Memory B cell (primary cell): ENCODE measurements around the gene COBL.

Experiments used
- ATAC-seq: fragments of 150-1000 bp; cut with Tn5 transposase; 2 replicates; pipeline ENCODE4 v1.10.0; 2021; ENCODE audit warnings: low read depth, mild to moderate bottlenecking, moderate library complexity
- DNase-seq, 2 donors: peaks; one replicate each; pipeline ENCODE4 v3.0.0; 2022; ENCODE audit warnings: low spot score in 2 of 2
- H3K27ac Mint-ChIP-seq: one replicate; pipeline ENCODE4 v1.8.0; 2022; ENCODE audit warnings: mild to moderate bottlenecking, moderate library complexity, mixed read lengths
- H3K27me3 Mint-ChIP-seq: one replicate; pipeline ENCODE4 v1.8.0; 2022; ENCODE audit warnings: mixed read lengths
- H3K36me3 Mint-ChIP-seq: one replicate; pipeline ENCODE4 v1.8.0; 2022; ENCODE audit warnings: mild to moderate bottlenecking, mixed read lengths
- H3K4me1 Mint-ChIP-seq: one replicate; pipeline ENCODE4 v1.8.0; 2022; ENCODE audit warnings: mixed read lengths
- H3K4me3 Mint-ChIP-seq: one replicate; pipeline ENCODE4 v1.8.0; 2022; ENCODE audit warnings: mild to moderate bottlenecking, moderate library complexity, mixed read lengths
- H3K9me3 Mint-ChIP-seq: one replicate; pipeline ENCODE4 v1.8.0; 2022; ENCODE audit warnings: mixed read lengths

COBL gene

DNA sequence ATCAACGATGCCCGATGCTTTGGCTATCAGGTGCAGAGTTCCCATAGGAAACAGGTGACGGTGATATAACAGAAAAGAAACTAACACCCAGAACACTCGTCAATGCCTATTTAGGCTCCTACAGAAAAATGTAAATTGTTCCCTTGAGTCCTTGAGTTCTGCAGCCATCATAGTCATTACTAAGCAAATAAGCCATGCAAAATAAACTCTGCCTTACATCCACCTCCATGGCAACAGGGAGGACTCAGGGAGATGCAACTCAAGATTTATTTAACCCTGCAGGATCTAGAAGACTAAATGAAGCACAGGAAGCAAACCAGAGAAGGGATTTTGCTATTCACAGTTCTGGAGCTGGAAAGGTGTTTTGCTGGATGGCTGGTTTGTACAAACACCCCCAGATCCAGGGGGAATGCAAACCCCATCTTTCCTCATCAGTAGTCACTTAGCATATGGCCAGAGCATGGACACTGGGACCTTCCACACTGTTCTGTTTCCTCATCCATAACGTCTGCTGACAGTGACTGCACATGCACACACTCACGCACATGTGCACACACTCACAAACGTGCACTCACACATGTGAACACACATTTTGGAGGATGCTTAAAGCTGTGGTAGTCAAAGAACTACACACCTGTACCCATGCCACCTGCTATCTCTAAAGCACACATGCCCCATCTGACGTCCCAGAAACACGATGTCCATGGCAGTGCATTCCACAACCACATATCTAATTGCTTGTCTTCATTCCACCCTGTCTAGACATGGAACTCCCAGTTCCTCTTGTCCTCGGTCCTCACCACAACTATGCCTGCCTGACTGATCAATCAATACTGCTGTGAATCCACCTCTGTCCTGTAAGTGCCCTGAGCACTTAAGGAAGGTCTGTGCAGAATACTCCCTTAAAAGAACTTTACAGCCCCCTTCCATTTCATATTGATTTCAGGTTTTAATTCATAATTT, 178.2 kb downstream of the COBL start:
- ATAC-seq = no peak

DNA sequence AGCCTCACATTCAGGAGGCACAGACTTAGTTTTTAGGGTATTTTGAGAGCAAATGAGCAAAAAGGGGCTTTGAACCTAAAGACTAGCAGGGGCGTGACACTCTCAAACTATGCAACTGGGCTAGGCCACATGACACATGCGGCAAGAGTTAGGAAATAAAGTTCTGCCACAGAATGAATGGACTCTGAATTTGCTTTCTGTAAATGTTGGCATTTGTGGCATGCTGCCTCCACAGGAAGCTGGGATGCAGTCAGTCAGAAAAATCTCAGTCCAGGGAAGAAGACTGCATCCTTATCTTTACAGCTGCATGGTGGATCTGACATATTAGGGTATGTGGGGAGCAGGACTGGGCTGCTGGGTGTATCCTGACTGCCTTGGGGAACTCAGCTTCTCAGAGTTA, 181.0 kb downstream of the COBL start:
- Mint-ChIP-seq H3K27ac (no peak overlapping the region), H3K9me3 (no peaks in the 10 kb centered on the region), H3K4me1 (peaks cover 1% of the 10 kb centered on the region), H3K27me3 (no peaks in the 10 kb centered on the region), H3K36me3 (no peaks in the 10 kb centered on the region), H3K4me3 (no peak overlapping the region)
- ATAC-seq (no peak), DNase-seq (no peak)

More for the DNA sequence above, 178.2 kb downstream of the COBL start:
- Mint-ChIP-seq H3K27ac (no peak overlapping the region), H3K36me3 (no peaks in the 10 kb centered on the region), H3K9me3 (no peaks in the 10 kb centered on the region), H3K4me1 (peaks cover 4% of the 10 kb centered on the region), H3K4me3 (no peak overlapping the region), H3K27me3 (peaks cover 2% of the 10 kb centered on the region)
- no peak for DNase-seq

DNA sequence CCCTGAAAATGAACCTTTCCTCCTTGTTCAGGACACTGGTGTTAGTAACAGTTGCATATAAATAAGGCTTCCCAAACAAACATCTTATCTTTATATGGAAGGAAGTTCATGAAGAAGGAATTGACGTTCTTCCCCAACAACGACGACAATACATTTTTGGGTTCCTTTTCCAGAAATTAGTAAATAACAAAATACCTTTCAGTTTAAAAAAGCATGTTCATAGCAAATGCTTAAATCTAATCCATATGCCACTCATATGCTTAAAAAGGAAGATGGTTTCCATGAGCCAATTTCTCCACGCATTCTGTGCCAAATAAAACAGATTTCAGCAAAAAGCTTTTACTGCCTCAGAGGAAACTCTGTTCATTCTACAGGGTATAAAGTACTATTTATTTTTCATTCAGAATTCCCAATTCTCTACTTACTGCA, 182.6 kb downstream of the COBL start:
- Mint-ChIP-seq H3K9me3 (no peaks in the 10 kb centered on the region), H3K4me1 (no peaks in the 10 kb centered on the region), H3K27ac (no peak overlapping the region), H3K27me3 (no peaks in the 10 kb centered on the region), H3K36me3 (no peaks in the 10 kb centered on the region), H3K4me3 (no peak overlapping the region)
- DNase-seq (no peak), ATAC-seq (no peak)

DNA sequence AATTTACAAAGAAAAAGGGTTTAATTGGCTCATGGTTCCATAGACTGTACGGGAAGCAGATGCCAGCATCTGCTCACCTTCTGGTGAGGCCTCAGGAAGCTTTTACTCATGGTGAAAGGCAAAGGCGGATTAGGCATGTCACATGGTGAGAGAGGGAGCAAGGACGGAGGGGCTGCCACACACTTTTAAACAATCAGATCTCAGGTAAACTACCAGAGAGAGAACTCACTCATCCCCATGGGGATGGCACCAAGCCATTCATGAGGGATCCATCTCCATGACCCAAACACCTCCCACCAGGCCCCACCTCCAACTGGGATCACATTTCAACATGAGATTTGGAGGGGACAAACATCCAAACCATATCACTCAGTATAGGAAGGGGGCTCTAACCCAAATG, 183.9 kb downstream of the COBL start:
- DNase-seq (no peak), ATAC-seq (no peak)
- Mint-ChIP-seq H3K27me3 (peaks cover 3% of the 10 kb centered on the region), H3K4me3 (no peak overlapping the region), H3K9me3 (no peaks in the 10 kb centered on the region), H3K36me3 (no peaks in the 10 kb centered on the region), H3K4me1 (no peaks in the 10 kb centered on the region), H3K27ac (no peak overlapping the region)

DNA sequence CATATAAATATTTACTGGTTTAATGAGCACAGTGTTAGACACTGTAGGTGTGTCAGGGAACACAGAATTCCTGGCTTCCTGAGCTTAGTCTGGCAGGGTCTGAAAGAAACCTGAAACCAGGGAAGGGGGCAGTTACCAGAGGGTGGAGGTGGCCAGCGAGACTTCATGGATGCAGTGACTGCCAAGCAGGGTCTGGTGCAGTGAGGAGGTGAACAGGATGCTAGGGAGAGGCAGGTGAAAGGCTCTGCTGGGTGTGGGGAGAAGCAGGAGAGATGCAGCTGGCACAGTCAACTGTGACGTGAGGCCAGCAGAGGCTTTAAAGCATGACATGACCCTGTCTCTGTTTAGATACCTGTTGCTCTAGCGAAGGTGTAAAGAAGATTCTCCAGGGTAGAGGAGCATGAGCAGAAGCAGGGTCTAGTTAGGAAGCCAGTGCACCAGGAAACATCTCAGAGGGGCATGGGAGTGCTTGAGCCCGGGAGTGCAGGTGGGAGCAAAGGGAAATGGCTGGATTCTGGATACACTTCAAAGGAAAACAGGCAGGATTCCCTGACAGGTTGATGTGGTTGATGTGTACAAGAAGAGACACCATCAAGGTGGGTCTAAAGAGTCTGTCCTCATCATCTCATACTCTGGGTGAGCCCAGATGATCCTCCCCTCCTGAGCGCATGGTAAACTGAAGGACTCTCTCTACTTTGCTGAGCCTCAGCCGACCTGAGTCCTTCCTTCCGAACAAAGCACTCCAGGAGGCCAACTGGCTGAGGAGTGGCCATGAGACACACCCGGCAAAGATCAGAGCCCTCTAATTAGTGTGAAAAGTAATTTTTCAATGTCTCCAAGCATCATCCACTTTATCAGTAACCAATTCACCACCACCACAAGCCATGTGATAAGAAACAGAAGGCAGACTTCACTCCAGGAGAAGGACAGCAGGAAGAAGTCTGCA, 186.8 kb downstream of the COBL start:
- H3K9me3 Mint-ChIP-seq = no peaks in the 10 kb centered on the region
- peaks cover 5% of the 10 kb centered on the region for H3K27me3 Mint-ChIP-seq
- no peak overlapping the region for H3K27ac Mint-ChIP-seq
- H3K36me3 Mint-ChIP-seq = no peaks in the 10 kb centered on the region
- ATAC-seq (no peak), DNase-seq (no peak)
- no peaks in the 10 kb centered on the region for H3K4me1 Mint-ChIP-seq
- H3K4me3 Mint-ChIP-seq = no peak overlapping the region

DNA sequence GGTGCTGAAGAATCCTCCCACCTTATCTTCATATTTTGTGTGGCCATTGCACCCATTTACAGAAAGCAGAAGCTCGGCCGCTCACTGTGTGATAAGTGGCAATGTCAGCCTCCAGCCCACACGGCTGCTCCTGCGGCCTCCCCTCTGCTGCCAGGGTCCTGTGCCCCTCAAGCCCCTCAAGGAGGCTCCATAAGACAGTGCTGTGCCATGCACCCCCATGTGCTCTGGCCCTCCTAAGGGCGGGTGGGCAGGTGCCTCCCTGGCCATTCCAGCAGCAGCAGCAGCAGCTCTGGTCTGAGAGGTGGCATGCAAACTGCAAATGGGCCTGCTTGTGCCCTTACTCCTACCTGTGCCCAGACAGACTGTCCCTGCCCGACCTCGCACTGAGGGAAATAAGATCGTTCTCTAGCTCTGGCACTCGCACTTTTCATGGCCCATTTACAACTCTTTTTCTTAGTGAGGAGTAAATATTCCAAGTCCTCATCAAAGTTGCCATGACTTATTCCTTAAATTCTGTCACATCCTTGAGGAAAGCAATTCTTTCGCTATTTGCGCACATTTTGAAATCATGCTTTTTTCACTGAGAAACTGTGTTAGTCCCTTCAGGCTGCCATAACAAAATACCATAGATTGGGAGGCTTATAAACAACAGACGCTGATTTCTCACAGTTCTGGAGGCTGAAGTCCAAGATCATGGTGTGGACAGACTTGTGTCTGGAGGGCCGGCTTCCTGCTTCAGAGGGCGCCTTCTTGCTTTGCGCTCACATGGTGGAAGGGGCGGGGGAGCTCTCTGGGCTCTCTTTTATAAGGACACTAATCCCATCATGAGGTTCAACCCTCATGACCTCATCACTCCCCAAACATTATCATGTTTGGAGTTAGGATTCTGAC, 187.8 kb downstream of the COBL start:
- no peaks in the 10 kb centered on the region for H3K36me3 Mint-ChIP-seq
- no peaks in the 10 kb centered on the region for H3K9me3 Mint-ChIP-seq
- no peak overlapping the region for H3K4me3 Mint-ChIP-seq
- H3K27ac Mint-ChIP-seq = no peak overlapping the region
- ATAC-seq = no peak
- DNase-seq = no peak
- peaks cover 7% of the 10 kb centered on the region for H3K27me3 Mint-ChIP-seq
- H3K4me1 Mint-ChIP-seq = no peaks in the 10 kb centered on the region

DNA sequence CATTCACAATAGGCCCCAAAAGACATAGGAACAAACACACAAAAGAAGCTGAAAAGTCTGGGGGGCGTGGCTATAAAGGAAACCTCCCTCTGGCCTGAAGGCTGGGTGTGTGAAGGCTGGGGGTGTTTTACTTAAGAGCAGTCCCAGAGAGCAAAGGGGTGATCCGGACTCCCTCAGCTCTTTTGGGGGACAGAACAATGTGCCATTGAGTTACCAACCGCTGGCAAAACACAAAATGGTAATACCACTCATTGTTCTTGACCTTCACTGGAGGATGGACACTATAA, 189.0 kb downstream of the COBL start:
- Mint-ChIP-seq H3K9me3 (no peaks in the 10 kb centered on the region), H3K27ac (no peak overlapping the region), H3K4me3 (no peak overlapping the region), H3K36me3 (no peaks in the 10 kb centered on the region), H3K4me1 (no peaks in the 10 kb centered on the region), H3K27me3 (peaks cover 7% of the 10 kb centered on the region)
- DNase-seq = no peak
- ATAC-seq = no peak

DNA sequence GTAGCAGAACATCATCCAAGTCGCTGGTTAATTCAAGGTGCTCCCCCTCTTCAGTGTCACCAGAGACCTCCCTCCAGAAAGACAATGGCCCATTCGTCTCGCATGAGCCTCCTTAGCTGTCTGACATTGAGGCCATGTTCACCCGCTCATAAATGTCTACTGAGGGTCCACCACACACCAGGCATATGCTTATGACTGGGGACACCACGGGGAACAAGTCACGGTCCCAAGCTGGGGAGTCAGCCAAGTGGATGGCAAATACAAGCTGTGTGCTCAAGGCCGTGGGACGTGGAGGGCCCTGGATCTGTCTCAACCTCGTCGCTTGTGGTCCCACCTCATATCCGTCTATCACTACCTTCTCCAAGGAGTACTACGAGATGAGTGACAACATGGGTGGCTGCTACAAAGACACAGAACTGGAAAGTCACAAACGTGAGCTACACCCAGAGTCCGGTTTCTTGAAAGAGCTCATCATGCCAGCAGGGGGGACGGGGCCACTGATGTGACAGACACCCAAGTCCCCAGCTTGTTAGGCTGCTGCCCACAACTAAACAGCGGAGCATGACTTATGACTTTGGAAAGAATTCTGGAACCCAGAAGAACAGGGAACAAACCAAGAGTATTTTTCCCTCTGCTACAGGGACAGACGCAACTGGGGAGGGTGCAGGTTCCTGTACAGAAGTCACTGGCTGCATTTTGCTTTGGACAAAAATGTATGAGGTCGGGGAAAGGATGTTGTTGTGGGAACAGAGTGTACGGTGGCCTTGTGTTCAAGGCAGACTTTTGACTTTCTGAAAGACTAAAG, 189.6 kb downstream of the COBL start:
- Mint-ChIP-seq H3K27me3 (peaks cover 7% of the 10 kb centered on the region), H3K27ac (no peak overlapping the region), H3K9me3 (no peaks in the 10 kb centered on the region), H3K4me1 (no peaks in the 10 kb centered on the region), H3K36me3 (no peaks in the 10 kb centered on the region), H3K4me3 (no peak overlapping the region)
- ATAC-seq (no peak), DNase-seq (no peak)

DNA sequence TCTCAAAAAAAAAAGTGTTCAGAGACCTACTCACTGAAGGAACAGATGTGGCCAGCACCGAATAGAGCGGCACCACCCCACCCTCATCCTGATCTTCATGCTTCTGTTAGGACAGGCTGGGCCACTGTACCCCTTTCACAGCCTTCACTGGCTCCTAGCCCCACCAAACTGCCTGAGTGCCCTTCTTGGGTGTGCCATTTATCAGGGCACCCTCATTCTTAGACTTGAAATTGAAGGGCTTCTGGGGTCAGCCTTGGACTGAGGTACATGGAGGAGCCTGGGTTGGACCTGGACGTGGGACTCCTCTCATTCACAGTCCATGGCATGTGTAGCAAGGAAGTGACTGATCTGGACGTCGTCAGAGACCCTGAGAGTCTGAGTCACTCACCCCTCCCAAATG, 190.3 kb downstream of the COBL start:
- no peak for DNase-seq
- no peak overlapping the region for H3K27ac Mint-ChIP-seq

DNA sequence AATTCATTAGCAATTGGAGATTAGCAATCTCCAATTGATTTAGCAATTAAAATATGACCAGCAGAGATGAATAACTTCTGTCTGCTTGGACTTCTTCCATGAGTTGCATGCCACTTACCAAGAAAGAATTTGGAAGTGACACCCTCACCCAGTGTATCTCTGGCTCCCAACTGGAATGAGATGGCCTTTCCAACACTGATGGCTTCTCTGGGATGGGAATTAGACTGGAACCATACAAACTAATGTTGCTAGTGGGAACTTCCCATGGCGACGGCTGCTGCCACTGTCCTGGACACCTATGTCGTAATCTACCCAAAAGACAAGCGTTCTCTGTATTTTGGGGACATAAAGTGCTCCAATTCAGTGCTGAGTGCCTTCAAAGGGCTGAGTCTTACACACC, 192.3 kb downstream of the COBL start:
- Mint-ChIP-seq H3K27me3 (peaks cover 13% of the 10 kb centered on the region), H3K36me3 (no peaks in the 10 kb centered on the region), H3K27ac (no peak overlapping the region), H3K4me1 (no peaks in the 10 kb centered on the region), H3K9me3 (no peaks in the 10 kb centered on the region), H3K4me3 (no peak overlapping the region)
- no peak for ATAC-seq
- no peak for DNase-seq

More for the DNA sequence above, 190.3 kb downstream of the COBL start:
- Mint-ChIP-seq H3K9me3 (no peaks in the 10 kb centered on the region), H3K27me3 (peaks cover 7% of the 10 kb centered on the region), H3K36me3 (no peaks in the 10 kb centered on the region), H3K4me1 (no peaks in the 10 kb centered on the region), H3K4me3 (no peak overlapping the region)
- ATAC-seq = no peak

DNA sequence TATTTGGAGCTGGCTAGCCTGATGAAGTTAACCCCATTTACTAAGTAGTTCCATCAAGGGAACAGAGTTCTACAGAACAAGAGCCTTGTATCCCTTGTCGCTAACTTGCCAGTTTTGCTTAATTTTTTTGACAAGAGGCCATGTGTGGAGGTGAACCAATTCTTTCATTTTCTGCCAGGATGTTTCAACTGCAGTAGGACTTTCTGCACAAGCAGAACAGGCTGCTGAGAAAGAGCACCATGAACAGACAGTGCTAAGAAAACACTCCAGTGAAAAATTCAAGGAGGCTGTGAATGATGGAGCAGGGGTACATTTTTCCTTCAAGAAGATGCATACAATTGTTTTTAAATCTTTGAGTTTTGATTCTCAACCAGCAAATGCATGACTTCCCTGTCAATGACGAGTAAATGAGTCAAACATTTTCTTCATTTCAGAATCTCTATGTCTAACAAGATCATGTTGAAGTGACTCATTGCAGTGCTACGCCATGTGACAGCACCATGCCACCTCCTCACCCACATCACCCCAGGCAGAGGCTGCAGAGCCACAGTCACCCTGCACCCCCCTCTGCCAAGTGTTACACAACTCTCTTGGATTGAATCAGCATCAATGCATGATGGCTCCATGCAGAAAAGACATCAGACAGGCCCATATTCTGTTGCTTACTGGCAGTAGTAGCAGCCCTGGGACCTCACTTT, 193.1 kb downstream of the COBL start:
- peaks cover 13% of the 10 kb centered on the region for H3K27me3 Mint-ChIP-seq
- no peak for DNase-seq
- no peaks in the 10 kb centered on the region for H3K36me3 Mint-ChIP-seq
- H3K4me3 Mint-ChIP-seq = no peak overlapping the region
- no peak overlapping the region for H3K27ac Mint-ChIP-seq
- H3K9me3 Mint-ChIP-seq = no peaks in the 10 kb centered on the region
- ATAC-seq = no peak
- no peaks in the 10 kb centered on the region for H3K4me1 Mint-ChIP-seq

DNA sequence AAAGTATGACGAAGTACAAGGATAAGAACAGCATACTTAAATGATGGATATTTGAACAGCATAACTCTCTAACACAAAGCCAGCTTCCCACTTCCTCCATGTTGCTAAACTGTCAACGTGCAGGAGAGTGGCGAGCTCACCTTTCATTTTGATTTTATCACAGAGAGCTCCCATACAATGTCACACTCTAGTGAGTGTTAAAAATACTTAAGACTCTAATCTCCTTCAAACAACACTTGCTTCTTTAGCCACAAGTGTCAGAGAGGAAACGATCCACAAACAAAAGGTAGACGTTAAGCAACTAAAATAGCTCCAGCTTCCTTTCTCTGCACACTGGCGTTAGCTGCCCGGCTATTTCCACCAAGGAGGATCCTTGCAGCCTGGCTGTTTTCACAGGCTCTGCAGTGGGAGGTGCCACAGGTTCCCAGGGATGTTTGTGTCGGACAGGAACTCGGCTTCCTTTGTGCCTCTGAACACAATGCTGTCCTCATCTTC, 194.6 kb downstream of the COBL start:
- Mint-ChIP-seq H3K27me3 (peaks cover 10% of the 10 kb centered on the region), H3K4me3 (no peak overlapping the region), H3K27ac (no peak overlapping the region), H3K4me1 (no peaks in the 10 kb centered on the region), H3K9me3 (no peaks in the 10 kb centered on the region), H3K36me3 (no peaks in the 10 kb centered on the region)
- no peak for DNase-seq
- no peak for ATAC-seq
